ENCODE data around the gene CPSF7.
"Not testable (repeated sequence)": the region's sequence is repeated elsewhere in the genome, so short reads cannot be mapped to it uniquely, and the experiment has no call there.

Gene CPSF7

GRCh38 chr11:61437496-61437895 is 7.7 kb upstream of the CPSF7 start:
- Mint-ChIP-seq H3K4me1 (peaks cover 9% of the 10 kb centered on the region), H3K27ac (no peak overlapping the region), H3K9me3 (no peaks in the 10 kb centered on the region), H3K27me3 (ENCODE audit: low read depth) (no peaks in the 10 kb centered on the region), H3K4me3 (no peak overlapping the region), H3K36me3 (ENCODE audit: low read depth) (peaks cover 64% of the 10 kb centered on the region)
- no peak for TF ChIP-seq CTCF (IDR thresholded peaks at IDR 0.05; ENCODE audit: unreplicated experiment in 3 of 3)

DNA sequence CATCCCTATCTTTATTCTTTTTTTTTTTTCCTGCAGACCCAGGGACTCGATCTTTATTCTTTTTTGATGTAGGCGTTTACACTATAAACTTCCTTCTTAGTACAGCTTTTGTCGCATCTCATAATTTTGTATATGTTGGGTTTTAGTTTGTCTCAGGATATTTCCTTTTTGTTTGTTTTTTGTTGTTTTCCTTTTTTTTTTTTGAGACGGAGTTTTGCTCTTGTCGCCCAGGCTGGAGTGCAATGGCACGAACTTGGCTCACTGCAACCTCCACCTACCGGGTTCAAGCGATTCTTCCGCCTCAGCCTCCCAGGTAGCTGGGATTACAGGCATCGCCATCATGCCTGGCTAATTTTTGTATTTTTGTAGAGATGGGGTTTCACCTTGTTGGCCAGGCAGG is 1.1 kb upstream of the CPSF7 start:
- peak overlapping the region; percentile 94 to 100 (median 97) for H3K4me3 Mint-ChIP-seq
- peaks cover 37% of the 10 kb centered on the region for H3K36me3 Mint-ChIP-seq (ENCODE audit: low read depth)
- H3K4me1 Mint-ChIP-seq: peaks cover 20% of the 10 kb centered on the region
- H3K27ac Mint-ChIP-seq: peak overlapping the region; percentile 96 to 98 (median 98)
- not testable (repeated sequence) for H3K27me3 Mint-ChIP-seq (ENCODE audit: low read depth); H3K9me3 Mint-ChIP-seq

DNA sequence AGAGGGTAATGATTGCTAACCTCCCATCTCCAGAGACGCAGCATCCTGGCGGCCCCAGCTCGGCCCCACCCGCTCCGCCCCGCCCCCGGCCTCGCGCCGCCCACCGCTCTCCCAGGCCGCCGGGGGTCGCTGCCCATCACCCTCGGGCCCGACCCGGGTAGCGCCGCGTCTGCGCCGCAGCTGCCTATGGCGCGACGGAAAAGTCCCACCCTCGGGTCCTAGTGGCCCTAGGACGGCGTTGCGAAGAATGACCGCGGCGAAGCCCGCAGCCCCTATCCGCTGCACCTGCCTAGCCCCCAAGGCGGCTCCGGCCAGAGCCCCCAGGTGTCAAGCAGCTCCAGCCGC is 457 bp downstream of the CPSF7 start:
- H3K27ac Mint-ChIP-seq: peak overlapping the region; percentile 96 to 98 (median 98)

DNA sequence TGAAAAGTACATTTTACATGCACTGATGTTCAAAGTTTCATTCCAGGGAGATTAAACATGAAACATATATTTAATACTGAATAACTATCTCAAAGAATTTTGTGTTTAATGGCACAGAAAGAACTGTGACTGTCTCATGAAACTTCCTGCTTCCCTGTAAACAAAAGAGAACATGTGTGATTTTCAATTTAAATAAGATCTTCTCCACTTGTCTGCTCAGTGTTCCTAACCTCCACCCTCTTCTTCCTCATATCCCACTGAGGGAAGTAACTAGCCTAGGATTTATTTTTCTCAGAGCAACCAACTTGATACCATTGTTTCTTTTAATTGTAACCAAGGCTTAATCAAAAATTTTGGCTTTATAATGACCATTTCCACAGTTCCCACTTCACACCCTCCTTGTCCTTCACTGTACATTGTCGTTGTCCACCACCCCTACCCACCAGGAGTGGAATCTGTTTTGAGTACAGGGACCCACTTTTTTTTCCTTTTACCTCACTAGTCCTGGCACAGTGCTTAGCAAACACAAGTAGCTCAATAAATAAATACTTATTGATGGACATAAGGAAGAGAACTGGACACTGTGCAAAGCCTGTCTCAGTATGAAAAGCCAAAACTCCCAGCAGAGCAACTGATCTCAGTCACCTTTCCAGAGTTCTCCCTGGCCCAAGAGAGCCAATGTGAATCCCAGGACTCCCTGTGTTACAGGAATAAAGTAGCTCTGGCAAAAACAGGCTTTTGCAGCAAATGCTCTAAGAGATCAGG is 4.2 kb downstream of the CPSF7 start:
- no peak overlapping the region for H3K27ac Mint-ChIP-seq
- H3K9me3 Mint-ChIP-seq: no peaks in the 10 kb centered on the region
- TF ChIP-seq CTCF (IDR thresholded peaks at IDR 0.05; ENCODE audit: unreplicated experiment in 3 of 3): no peak
- peaks cover 2% of the 10 kb centered on the region for H3K4me1 Mint-ChIP-seq
- no peaks in the 10 kb centered on the region for H3K27me3 Mint-ChIP-seq (ENCODE audit: low read depth)
- no peak overlapping the region for H3K4me3 Mint-ChIP-seq
- H3K36me3 Mint-ChIP-seq (ENCODE audit: low read depth): peaks cover 66% of the 10 kb centered on the region

More for the DNA sequence above, 457 bp downstream of the CPSF7 start:
- Mint-ChIP-seq H3K27me3 (ENCODE audit: low read depth) (no peaks in the 10 kb centered on the region), H3K9me3 (no peaks in the 10 kb centered on the region), H3K4me3 (peak overlapping the region; percentile 94 to 100 (median 97)), H3K4me1 (peaks cover 14% of the 10 kb centered on the region), H3K36me3 (ENCODE audit: low read depth) (peaks cover 41% of the 10 kb centered on the region)
- peak; percentile 20 to 50 (median 25) for TF ChIP-seq CTCF (IDR thresholded peaks at IDR 0.05; ENCODE audit: unreplicated experiment in 3 of 3)

GRCh38 chr11:61422226-61422625 is 7.5 kb downstream of the CPSF7 start:
- H3K27me3 Mint-ChIP-seq (ENCODE audit: low read depth): no peaks in the 10 kb centered on the region
- TF ChIP-seq CTCF (IDR thresholded peaks at IDR 0.05; ENCODE audit: unreplicated experiment in 3 of 3): no peak
- no peaks in the 10 kb centered on the region for H3K4me1 Mint-ChIP-seq
- no peak overlapping the region for H3K4me3 Mint-ChIP-seq
- no peaks in the 10 kb centered on the region for H3K9me3 Mint-ChIP-seq
- H3K27ac Mint-ChIP-seq: no peak overlapping the region
- H3K36me3 Mint-ChIP-seq (ENCODE audit: low read depth): peaks cover 83% of the 10 kb centered on the region

DNA sequence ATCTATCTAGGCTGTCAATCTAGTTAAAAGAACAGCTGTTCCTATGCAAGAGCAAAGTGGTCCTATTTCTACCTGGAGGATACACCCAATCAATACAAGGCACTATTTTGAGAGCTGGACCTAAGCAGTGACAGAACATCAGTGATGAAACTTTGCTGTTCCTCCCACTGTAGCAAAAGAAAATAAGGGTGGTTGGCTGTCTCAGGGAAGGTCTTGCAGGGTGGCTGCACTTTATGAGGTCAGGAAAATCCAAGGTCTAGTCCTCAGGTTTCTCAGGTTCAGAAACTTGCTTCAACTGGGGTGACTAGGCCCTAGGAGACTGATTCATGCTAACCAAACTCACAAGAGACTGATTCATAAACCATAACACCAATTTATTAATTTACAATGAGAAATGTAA is 11.6 kb downstream of the CPSF7 start:
- Mint-ChIP-seq H3K27ac (no peak overlapping the region), H3K9me3 (no peaks in the 10 kb centered on the region), H3K4me3 (no peak overlapping the region), H3K27me3 (ENCODE audit: low read depth) (no peaks in the 10 kb centered on the region), H3K4me1 (no peaks in the 10 kb centered on the region), H3K36me3 (ENCODE audit: low read depth) (peaks cover 88% of the 10 kb centered on the region)
- TF ChIP-seq CTCF (IDR thresholded peaks at IDR 0.05; ENCODE audit: unreplicated experiment in 3 of 3): no peak
